Neural cell (in vitro differentiated cells): Measurements from ENCODE around the gene LAG3. TPM values are rescaled to one million over a fixed set of nuclear protein-coding genes. Genes with fewer than 3 reads are reported as not detected.

ENCODE experiments used
- H2AFZ ChIP-seq: fragments of 200-600, 300-800 bp; sonication (generic), shearing (Covaris generic); 2 replicates; pipeline ENCODE4 v1.6.0; 2014; ENCODE audit warnings: low read depth, mild to moderate bottlenecking, antibody characterized with exemption, low read length, moderate library complexity
- H3F3A ChIP-seq: fragments of 200-600 bp; shearing (Covaris generic); 2 replicates; pipeline ENCODE4 v1.6.1; 2016; ENCODE audit warnings: mild to moderate bottlenecking, moderate library complexity, mixed read lengths, antibody characterized with exemption, low read length; ENCODE audit not compliant: insufficient read depth, poor library complexity, severe bottlenecking
- H3K27ac ChIP-seq: fragments of 200-600, 300-800 bp; sonication (generic), shearing (Covaris generic); 2 replicates; pipeline ENCODE4 v1.5.1; 2014; ENCODE audit warnings: mild to moderate bottlenecking, low read length, moderate library complexity
- H3K27me3 ChIP-seq: fragments of 300-800, 200-600 bp; sonication (generic), shearing (Covaris generic); 2 replicates; pipeline ENCODE4 v1.6.0; 2014; ENCODE audit warnings: mild to moderate bottlenecking, low read depth, low read length, moderate library complexity; ENCODE audit not compliant: insufficient read depth
- H3K36me3 ChIP-seq: fragments of 300-800, 200-600 bp; sonication (generic), shearing (Covaris generic); 2 replicates; pipeline ENCODE4 v1.5.1; 2014; ENCODE audit warnings: mild to moderate bottlenecking, antibody characterized with exemption, low read length, moderate library complexity; ENCODE audit not compliant: insufficient read depth
- H3K4me2 ChIP-seq: fragments of 300-800, 200-600 bp; sonication (generic), shearing (Covaris generic); 2 replicates; pipeline ENCODE4 v1.6.0; 2014; ENCODE audit warnings: mild to moderate bottlenecking, low read length
- H3K4me3 ChIP-seq: fragments of 300-800, 200-600 bp; sonication (generic), shearing (Covaris generic); 2 replicates; pipeline ENCODE4 v1.5.1; 2014; ENCODE audit warnings: mild to moderate bottlenecking, low read length, moderate library complexity
- H3K79me2 ChIP-seq: fragments of 200-600 bp; shearing (Covaris generic); replicated peaks from 2 replicates; pipeline ENCODE4 v1.6.0; 2014; ENCODE audit warnings: mild to moderate bottlenecking, low read length, moderate library complexity; ENCODE audit not compliant: insufficient read depth
- H3K9ac ChIP-seq: fragments of 300-800, 200-600 bp; sonication (generic), shearing (Covaris generic); 2 replicates; pipeline ENCODE4 v1.6.1; 2016; ENCODE audit warnings: mild to moderate bottlenecking, low read length, mixed read lengths
- H3K9me2 ChIP-seq: fragments of 200-600 bp; shearing (Covaris generic); 2 replicates; pipeline ENCODE4 v1.6.1; 2016; ENCODE audit warnings: mild to moderate bottlenecking, low read length, mixed read lengths; ENCODE audit not compliant: insufficient read depth
- H3K9me3 ChIP-seq: fragments of 200-600, 300-800 bp; sonication (generic), shearing (Covaris generic); 2 replicates; pipeline ENCODE4 v1.6.1; 2016; ENCODE audit warnings: mild to moderate bottlenecking, mixed run types, low read length, moderate library complexity, mixed read lengths
- H4K20me1 ChIP-seq: fragments of 200-600 bp; shearing (Covaris generic); 2 replicates; pipeline ENCODE4 v1.6.1; 2016; ENCODE audit warnings: mild to moderate bottlenecking, mixed run types; ENCODE audit not compliant: insufficient read depth
- EP300 ChIP-seq: fragments of 450-650 bp; conservative IDR thresholded peaks from 2 replicates; pipeline ENCODE4 v1.6.1; 2014; ENCODE audit warnings: antibody characterized with exemption, mild to moderate bottlenecking, moderate library complexity; ENCODE audit not compliant: poor library complexity, severe bottlenecking
- EZH2 ChIP-seq: fragments of 200-600, 300-800 bp; shearing (Covaris generic), sonication (generic); IDR thresholded peaks from 2 replicates; pipeline ENCODE4 v1.6.1; 2014; ENCODE audit warnings: antibody characterized with exemption, low read length, borderline replicate concordance, mild to moderate bottlenecking; ENCODE audit not compliant: insufficient read depth, poor library complexity, severe bottlenecking
- MXI1 ChIP-seq: fragments of 450-650 bp; conservative IDR thresholded peaks from 2 replicates; pipeline ENCODE4 v1.6.1; 2014; ENCODE audit warnings: antibody characterized with exemption, mild to moderate bottlenecking; ENCODE audit not compliant: poor library complexity, severe bottlenecking
- POLR2AphosphoS5 ChIP-seq: IDR thresholded peaks from 2 replicates; pipeline ENCODE4 v1.6.1; 2012
- RAD21 ChIP-seq: fragments of 450-650 bp; conservative IDR thresholded peaks from 2 replicates; pipeline ENCODE4 v1.6.1; 2014; ENCODE audit warnings: antibody characterized with exemption, mild to moderate bottlenecking, moderate library complexity
- SMC3 ChIP-seq: fragments of 450-650 bp; conservative IDR thresholded peaks from 2 replicates; pipeline ENCODE4 v1.6.1; 2014; ENCODE audit warnings: antibody characterized with exemption, mild to moderate bottlenecking, moderate library complexity; ENCODE audit not compliant: poor library complexity
- TAF1 ChIP-seq: IDR thresholded peaks from 2 replicates; pipeline ENCODE4 v1.6.1; 2012; ENCODE audit warnings: low read depth
- polyA plus RNA-seq: library from polyadenylated mRNA; depleted of rRNA; stranded (reverse); fragments of >200 nt; gene quantifications from 2 replicates; pipeline ENCODE4 v1.2.3, GENCODE V29; 2014
- TF ChIP-seq, protein P1 (sequence below): IDR thresholded peaks from 2 replicates; pipeline ENCODE4 v1.6.1; 2012; ENCODE audit warnings: borderline replicate concordance
- TF ChIP-seq, protein P2 (sequence below): fragments of 450-650 bp; IDR thresholded peaks from 2 replicates; pipeline ENCODE4 v1.5.1; 2014; ENCODE audit warnings: antibody characterized with exemption, mild to moderate bottlenecking, moderate library complexity; ENCODE audit not compliant: poor library complexity, severe bottlenecking

The LAG3 gene
- polyA plus RNA-seq, 1 donor from 2014 or later: 1.4 TPM

DNA sequence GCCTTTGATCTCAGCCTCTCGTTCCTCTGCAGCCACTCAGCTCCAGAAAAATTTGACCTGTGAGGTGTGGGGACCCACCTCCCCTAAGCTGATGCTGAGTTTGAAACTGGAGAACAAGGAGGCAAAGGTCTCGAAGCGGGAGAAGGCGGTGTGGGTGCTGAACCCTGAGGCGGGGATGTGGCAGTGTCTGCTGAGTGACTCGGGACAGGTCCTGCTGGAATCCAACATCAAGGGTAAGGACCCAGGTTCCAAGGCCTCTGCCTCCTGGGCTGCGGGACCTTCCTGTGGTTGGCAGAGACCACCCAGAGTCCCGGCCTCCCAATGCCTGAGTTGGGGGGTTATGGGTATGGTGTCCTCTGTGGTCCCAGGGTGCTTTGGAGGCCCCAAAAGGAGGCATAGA lies 44.8 kb downstream of the LAG3 start:
- H2AFZ ChIP-seq: no peak overlapping the region
- H3K9me3 ChIP-seq: no peaks in the 10 kb centered on the region
- H3K27me3 ChIP-seq: no peaks in the 10 kb centered on the region
- peaks cover 15% of the 10 kb centered on the region for H3K79me2 ChIP-seq
- no peaks in the 10 kb centered on the region for H3F3A ChIP-seq
- no peak overlapping the region for H3K27ac ChIP-seq
- H4K20me1 ChIP-seq: no peaks in the 10 kb centered on the region
- no peak overlapping the region for H3K4me2 ChIP-seq
- TF ChIP-seq, protein P1, sequence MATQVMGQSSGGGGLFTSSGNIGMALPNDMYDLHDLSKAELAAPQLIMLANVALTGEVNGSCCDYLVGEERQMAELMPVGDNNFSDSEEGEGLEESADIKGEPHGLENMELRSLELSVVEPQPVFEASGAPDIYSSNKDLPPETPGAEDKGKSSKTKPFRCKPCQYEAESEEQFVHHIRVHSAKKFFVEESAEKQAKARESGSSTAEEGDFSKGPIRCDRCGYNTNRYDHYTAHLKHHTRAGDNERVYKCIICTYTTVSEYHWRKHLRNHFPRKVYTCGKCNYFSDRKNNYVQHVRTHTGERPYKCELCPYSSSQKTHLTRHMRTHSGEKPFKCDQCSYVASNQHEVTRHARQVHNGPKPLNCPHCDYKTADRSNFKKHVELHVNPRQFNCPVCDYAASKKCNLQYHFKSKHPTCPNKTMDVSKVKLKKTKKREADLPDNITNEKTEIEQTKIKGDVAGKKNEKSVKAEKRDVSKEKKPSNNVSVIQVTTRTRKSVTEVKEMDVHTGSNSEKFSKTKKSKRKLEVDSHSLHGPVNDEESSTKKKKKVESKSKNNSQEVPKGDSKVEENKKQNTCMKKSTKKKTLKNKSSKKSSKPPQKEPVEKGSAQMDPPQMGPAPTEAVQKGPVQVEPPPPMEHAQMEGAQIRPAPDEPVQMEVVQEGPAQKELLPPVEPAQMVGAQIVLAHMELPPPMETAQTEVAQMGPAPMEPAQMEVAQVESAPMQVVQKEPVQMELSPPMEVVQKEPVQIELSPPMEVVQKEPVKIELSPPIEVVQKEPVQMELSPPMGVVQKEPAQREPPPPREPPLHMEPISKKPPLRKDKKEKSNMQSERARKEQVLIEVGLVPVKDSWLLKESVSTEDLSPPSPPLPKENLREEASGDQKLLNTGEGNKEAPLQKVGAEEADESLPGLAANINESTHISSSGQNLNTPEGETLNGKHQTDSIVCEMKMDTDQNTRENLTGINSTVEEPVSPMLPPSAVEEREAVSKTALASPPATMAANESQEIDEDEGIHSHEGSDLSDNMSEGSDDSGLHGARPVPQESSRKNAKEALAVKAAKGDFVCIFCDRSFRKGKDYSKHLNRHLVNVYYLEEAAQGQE: no peak
- TF ChIP-seq EZH2: no peak
- TF ChIP-seq POLR2AphosphoS5: no peak
- no peak for TF ChIP-seq TAF1
- TF ChIP-seq MXI1: no peak
- no peak for TF ChIP-seq SMC3
- TF ChIP-seq, protein P2, sequence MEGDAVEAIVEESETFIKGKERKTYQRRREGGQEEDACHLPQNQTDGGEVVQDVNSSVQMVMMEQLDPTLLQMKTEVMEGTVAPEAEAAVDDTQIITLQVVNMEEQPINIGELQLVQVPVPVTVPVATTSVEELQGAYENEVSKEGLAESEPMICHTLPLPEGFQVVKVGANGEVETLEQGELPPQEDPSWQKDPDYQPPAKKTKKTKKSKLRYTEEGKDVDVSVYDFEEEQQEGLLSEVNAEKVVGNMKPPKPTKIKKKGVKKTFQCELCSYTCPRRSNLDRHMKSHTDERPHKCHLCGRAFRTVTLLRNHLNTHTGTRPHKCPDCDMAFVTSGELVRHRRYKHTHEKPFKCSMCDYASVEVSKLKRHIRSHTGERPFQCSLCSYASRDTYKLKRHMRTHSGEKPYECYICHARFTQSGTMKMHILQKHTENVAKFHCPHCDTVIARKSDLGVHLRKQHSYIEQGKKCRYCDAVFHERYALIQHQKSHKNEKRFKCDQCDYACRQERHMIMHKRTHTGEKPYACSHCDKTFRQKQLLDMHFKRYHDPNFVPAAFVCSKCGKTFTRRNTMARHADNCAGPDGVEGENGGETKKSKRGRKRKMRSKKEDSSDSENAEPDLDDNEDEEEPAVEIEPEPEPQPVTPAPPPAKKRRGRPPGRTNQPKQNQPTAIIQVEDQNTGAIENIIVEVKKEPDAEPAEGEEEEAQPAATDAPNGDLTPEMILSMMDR: no peak
- TF ChIP-seq EP300: no peak
- no peak for TF ChIP-seq RAD21
- H3K36me3 ChIP-seq: no peaks in the 10 kb centered on the region
- H3K9me2 ChIP-seq: no peaks in the 10 kb centered on the region
- no peak overlapping the region for H3K9ac ChIP-seq
- H3K4me3 ChIP-seq: no peak overlapping the region

DNA sequence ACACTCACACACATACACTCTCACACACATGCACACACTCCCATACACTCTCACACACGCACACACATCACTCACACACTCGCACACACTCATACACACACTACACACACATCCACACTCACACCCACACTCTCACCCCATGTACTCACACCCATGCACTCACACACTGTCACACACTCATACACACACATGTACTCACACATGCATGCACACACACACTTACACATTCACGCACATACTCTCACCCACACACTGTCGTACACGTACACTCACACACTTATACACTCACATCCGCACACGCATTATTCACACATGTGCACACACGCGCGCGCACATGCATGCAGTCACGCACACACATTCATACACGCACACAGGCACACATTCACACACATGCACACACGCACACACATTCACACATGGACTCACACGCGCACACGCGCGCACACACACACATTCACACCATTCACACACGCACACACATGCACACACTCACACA lies 45.4 kb downstream of the LAG3 start:
- Histone ChIP-seq H4K20me1 (no peaks in the 10 kb centered on the region), H3K4me2 (no peak overlapping the region), H3K79me2 (peaks cover 21% of the 10 kb centered on the region), H3K27ac (no peak overlapping the region), H3F3A (no peaks in the 10 kb centered on the region), H3K27me3 (no peaks in the 10 kb centered on the region), H3K9me2 (no peaks in the 10 kb centered on the region), H3K9me3 (no peaks in the 10 kb centered on the region), H3K9ac (no peak overlapping the region), H3K36me3 (no peaks in the 10 kb centered on the region), H2AFZ (no peak overlapping the region), H3K4me3 (no peak overlapping the region)
- TF ChIP-seq RAD21: no peak
- no peak for TF ChIP-seq EP300
- TF ChIP-seq TAF1: no peak
- TF ChIP-seq, protein P1: no peak
- TF ChIP-seq MXI1: no peak
- TF ChIP-seq POLR2AphosphoS5: no peak
- TF ChIP-seq SMC3: no peak
- TF ChIP-seq, protein P2: no peak
- TF ChIP-seq EZH2: no peak
